ENCODE data around the gene NFX1.
"Not testable (repeated sequence)": the region's sequence is repeated elsewhere in the genome, so short reads cannot be mapped to it uniquely, and the experiment has no call there.

The NFX1 gene

GRCh38 chr9:33378121-33378795 lies 87.9 kb downstream of the NFX1 start:
- DNase-seq (ENCODE audit: low read depth): no peak
- TF ChIP-seq, protein P1, sequence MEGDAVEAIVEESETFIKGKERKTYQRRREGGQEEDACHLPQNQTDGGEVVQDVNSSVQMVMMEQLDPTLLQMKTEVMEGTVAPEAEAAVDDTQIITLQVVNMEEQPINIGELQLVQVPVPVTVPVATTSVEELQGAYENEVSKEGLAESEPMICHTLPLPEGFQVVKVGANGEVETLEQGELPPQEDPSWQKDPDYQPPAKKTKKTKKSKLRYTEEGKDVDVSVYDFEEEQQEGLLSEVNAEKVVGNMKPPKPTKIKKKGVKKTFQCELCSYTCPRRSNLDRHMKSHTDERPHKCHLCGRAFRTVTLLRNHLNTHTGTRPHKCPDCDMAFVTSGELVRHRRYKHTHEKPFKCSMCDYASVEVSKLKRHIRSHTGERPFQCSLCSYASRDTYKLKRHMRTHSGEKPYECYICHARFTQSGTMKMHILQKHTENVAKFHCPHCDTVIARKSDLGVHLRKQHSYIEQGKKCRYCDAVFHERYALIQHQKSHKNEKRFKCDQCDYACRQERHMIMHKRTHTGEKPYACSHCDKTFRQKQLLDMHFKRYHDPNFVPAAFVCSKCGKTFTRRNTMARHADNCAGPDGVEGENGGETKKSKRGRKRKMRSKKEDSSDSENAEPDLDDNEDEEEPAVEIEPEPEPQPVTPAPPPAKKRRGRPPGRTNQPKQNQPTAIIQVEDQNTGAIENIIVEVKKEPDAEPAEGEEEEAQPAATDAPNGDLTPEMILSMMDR (IDR thresholded peaks at IDR 0.05; ENCODE audit: low read length, missing control alignments): no peak
- no peak overlapping the region for H3K4me3 ChIP-seq (replicated peaks; ENCODE audit: low read depth, low read length)

- H3K4me3 ChIP-seq (replicated peaks; ENCODE audit: low read depth, low read length): no peak overlapping the region
- DNase-seq (ENCODE audit: low read depth): no peak
- TF ChIP-seq, protein P1 (IDR thresholded peaks at IDR 0.05; ENCODE audit: low read length, missing control alignments): no peak
Observed at GRCh38 chr9:33379666-33380389, 89.5 kb downstream of the NFX1 start.

- DNase-seq (ENCODE audit: low read depth): no peak
- TF ChIP-seq, protein P1 (IDR thresholded peaks at IDR 0.05; ENCODE audit: low read length, missing control alignments): no peak
- no peak overlapping the region for H3K4me3 ChIP-seq (replicated peaks; ENCODE audit: low read depth, low read length)
Observed at GRCh38 chr9:33380390-33381094, 90.2 kb downstream of the NFX1 start.

GRCh38 chr9:33381231-33381791 lies 91.0 kb downstream of the NFX1 start:
- no peak for DNase-seq (ENCODE audit: low read depth)
- TF ChIP-seq, protein P1 (IDR thresholded peaks at IDR 0.05; ENCODE audit: low read length, missing control alignments): no peak
- H3K4me3 ChIP-seq (replicated peaks; ENCODE audit: low read depth, low read length): no peak overlapping the region

DNA sequence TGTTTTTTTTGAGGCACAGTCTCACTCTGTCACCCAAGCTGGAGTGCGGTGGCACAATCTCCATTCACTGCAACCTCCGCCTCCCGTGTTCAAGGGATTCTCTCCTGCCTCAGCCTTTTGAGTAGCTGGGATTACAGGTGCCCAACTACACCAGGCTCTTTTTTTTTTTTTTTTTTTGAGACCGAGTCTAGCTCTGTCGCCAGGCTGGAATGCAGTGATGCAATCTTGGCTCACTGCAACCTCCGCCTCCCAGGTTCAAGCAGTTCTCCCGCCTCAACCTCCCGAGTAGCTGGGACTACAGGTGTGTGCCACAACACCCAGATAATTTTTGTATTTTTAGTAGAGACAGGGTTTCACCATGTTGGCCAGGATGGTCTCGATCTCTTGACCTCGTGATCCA lies 92.1 kb downstream of the NFX1 start:
- DNase-seq (ENCODE audit: low read depth): not testable (repeated sequence)

DNA sequence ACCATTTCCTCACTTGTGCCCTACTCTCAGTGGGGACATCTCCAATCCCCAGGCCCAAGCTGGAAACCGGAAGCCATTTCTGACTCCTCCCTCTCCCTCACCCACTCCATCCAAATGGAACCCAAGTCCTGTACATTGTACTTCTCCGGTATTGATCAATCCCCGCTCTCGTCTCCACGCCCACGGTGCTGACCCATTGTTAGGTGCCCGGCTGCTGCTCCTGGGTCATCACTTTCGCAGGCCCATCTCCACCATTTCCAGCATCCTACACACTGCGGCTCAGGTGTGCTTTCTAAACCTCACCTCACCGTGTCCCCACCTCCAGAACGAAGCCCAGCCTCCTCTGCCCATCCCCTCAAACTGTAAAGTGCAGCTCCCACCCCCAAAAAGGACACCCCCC lies 93.1 kb downstream of the NFX1 start:
- not testable (repeated sequence) for DNase-seq (ENCODE audit: low read depth); H3K4me3 ChIP-seq (replicated peaks; ENCODE audit: low read depth, low read length)

More for the DNA sequence above, 92.1 kb downstream of the NFX1 start:
- not testable (repeated sequence) for H3K4me3 ChIP-seq (replicated peaks; ENCODE audit: low read depth, low read length)

- not testable (repeated sequence) for DNase-seq (ENCODE audit: low read depth); H3K4me3 ChIP-seq (replicated peaks; ENCODE audit: low read depth, low read length)
Observed at GRCh38 chr9:33385536-33385935, 95.2 kb downstream of the NFX1 start.

- not testable (repeated sequence) for DNase-seq (ENCODE audit: low read depth); H3K4me3 ChIP-seq (replicated peaks; ENCODE audit: low read depth, low read length)
Observed at GRCh38 chr9:33385979-33386640, 95.8 kb downstream of the NFX1 start.

- not testable (repeated sequence) for H3K4me3 ChIP-seq (replicated peaks; ENCODE audit: low read depth, low read length); DNase-seq (ENCODE audit: low read depth)
Observed at GRCh38 chr9:33386641-33386996, 96.3 kb downstream of the NFX1 start.

GRCh38 chr9:33386998-33387397 lies 96.7 kb downstream of the NFX1 start:
- H3K4me3 ChIP-seq (replicated peaks; ENCODE audit: low read depth, low read length); DNase-seq (ENCODE audit: low read depth): not testable (repeated sequence)

Measured in fibroblast of pulmonary artery (primary cell).